ENCODE data around the gene TMEM126B.

TMEM126B gene

GRCh38 chr11:85685820-85686459, 57.5 kb downstream of the TMEM126B start, which contains the start of gene CCDC89:
CCDC89 (minus strand) TSS chr11:85686195; CDS start chr11:85686130, 65 bp downstream.
- H3K4me3 ChIP-seq (ENCODE audit: low read depth, low read length): no peak within 1 kb of the TSS
- TF ChIP-seq CTCF (IDR thresholded peaks at IDR 0.05; ENCODE audit: control insufficient read depth, extremely low read depth, insufficient read depth): no peak
- no peak for DNase-seq (ENCODE audit: low read depth)

Data from LNCaP clone FGC (cell line).